ENCODE measurements around the gene PHACTR1.

- TF ChIP-seq EP300 (IDR thresholded peaks at IDR 0.05; ENCODE audit: borderline replicate concordance) (no peak), MAX (IDR thresholded peaks at IDR 0.05) (no peak)
Measured at GRCh38 chr6:12818324-12818723, 101.8 kb downstream of the PHACTR1 start.

All from Ishikawa (cell line).